Middle frontal gyrus (tissue), 1 donor: Measurements from ENCODE around the gene TFPI2.
"Not testable (repeated sequence)": the region's sequence is repeated elsewhere in the genome, so short reads cannot be mapped to it uniquely, and the experiment has no call there.

ENCODE experiments used
- DNase-seq: peaks from one replicate; pipeline ENCODE4 v3.0.0-alpha.2; 2015; ENCODE audit warnings: low spot score; ENCODE audit errors: extremely low spot score

The TFPI2 gene

GRCh38 chr7:93890464-93891068, at the start of gene TFPI2:
Gene TFPI2 (minus strand): TSS chr7:93890753. CDS start chr7:93890678, 75 bp downstream.
- DNase-seq, result no peak

- DNase-seq, result no peak
Observed at GRCh38 chr7:93938293-93938692, 47.7 kb upstream of the TFPI2 start.

GRCh38 chr7:93937818-93938217, 47.3 kb upstream of the TFPI2 start:
- no peak for DNase-seq

- no peak for DNase-seq
Observed at GRCh38 chr7:93935102-93935501, 44.5 kb upstream of the TFPI2 start.

- DNase-seq, result no peak
Observed at GRCh38 chr7:93933156-93933555, 42.6 kb upstream of the TFPI2 start.

GRCh38 chr7:93931655-93932054, 41.1 kb upstream of the TFPI2 start:
- DNase-seq, result no peak

- DNase-seq, result no peak
Observed at GRCh38 chr7:93927585-93927984, 37.0 kb upstream of the TFPI2 start.

GRCh38 chr7:93926800-93927199, 36.2 kb upstream of the TFPI2 start:
- DNase-seq, result no peak

- no peak for DNase-seq
Observed at GRCh38 chr7:93923942-93924341, 33.4 kb upstream of the TFPI2 start.

- DNase-seq, result no peak
Observed at GRCh38 chr7:93923296-93923695, 32.7 kb upstream of the TFPI2 start.

- DNase-seq, result no peak
Observed at GRCh38 chr7:93921607-93922566, 31.3 kb upstream of the TFPI2 start, which contains the start of gene GNG11. Gene GNG11 (plus strand): TSS chr7:93921735. CDS start chr7:93922138, 403 bp downstream.

GRCh38 chr7:93921186-93921585, 30.6 kb upstream of the TFPI2 start:
- DNase-seq, result no peak

GRCh38 chr7:93920496-93921182, 30.1 kb upstream of the TFPI2 start:
- DNase-seq, result no peak

- DNase-seq, result not testable (repeated sequence)
Observed at GRCh38 chr7:93916315-93916714, 25.8 kb upstream of the TFPI2 start.

- DNase-seq, result not testable (repeated sequence)
Observed at GRCh38 chr7:93915888-93916287, 25.3 kb upstream of the TFPI2 start.

- DNase-seq, result not testable (repeated sequence)
Observed at GRCh38 chr7:93915206-93915842, 24.8 kb upstream of the TFPI2 start.

- DNase-seq, result no peak
Observed at GRCh38 chr7:93914581-93915066, 24.1 kb upstream of the TFPI2 start.

GRCh38 chr7:93913197-93913596, 22.6 kb upstream of the TFPI2 start:
- DNase-seq, result no peak

GRCh38 chr7:93911661-93912060, 21.1 kb upstream of the TFPI2 start:
- not testable (repeated sequence) for DNase-seq

- not testable (repeated sequence) for DNase-seq
Observed at GRCh38 chr7:93911242-93911641, 20.7 kb upstream of the TFPI2 start.
